UCSD-AML1 (cell line): ENCODE measurements around the gene TNS3.
A peak's percentile ranks its signal among the peaks of the same experiment; 100 is the strongest.

Experiments used
- DNase-seq: peaks from one replicate; lab custom pipeline; 2025; ENCODE audit not compliant: unreplicated experiment; lab: John Stamatoyannopoulos, UW

The TNS3 gene

GRCh38 chr7:47565640-47566250 lies 16.2 kb downstream of the TNS3 start:
- no peak for DNase-seq

GRCh38 chr7:47563521-47563920 lies 18.4 kb downstream of the TNS3 start:
- no peak for DNase-seq

DNA sequence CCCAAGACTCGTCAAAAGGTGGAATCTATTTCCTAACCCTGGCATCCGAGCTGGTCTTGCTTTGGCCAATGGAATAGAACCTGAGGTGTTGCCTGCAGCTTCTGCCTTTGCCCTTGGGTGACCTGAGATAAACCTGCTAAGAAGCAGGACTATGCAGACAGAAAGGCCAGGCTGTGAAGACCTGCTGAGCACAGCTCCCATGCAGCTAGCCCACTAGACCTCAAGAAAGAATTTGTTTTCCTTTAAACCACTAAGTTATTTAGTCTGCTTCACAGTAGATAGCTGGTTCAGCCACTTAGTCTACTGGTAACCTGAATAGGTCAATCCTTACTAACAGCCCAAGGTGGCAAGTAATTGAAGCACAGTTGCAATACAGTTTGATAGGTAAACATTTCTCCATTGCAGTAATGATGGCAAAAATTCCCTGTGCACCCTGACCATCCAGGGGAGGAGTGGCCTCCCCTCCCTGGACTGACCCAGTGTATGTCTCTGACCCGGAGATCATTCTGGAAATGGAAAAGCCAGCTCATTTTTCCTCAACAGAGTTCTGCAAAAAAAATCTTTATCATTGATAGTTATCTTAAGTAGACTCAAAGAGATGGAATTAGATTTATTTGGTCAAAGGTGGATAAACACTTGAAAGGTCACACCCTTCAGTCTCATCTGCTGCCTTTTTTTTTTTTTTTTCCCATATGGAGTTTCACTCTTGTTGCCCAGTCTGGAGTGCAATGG lies 20.0 kb downstream of the TNS3 start:
- DNase-seq, result no peak

- DNase-seq, result no peak
These were observed 22.3 kb downstream of the TNS3 start for GRCh38 chr7:47559306-47560220.

- no peak for DNase-seq
These were observed 23.9 kb downstream of the TNS3 start for GRCh38 chr7:47557694-47558670.

DNA sequence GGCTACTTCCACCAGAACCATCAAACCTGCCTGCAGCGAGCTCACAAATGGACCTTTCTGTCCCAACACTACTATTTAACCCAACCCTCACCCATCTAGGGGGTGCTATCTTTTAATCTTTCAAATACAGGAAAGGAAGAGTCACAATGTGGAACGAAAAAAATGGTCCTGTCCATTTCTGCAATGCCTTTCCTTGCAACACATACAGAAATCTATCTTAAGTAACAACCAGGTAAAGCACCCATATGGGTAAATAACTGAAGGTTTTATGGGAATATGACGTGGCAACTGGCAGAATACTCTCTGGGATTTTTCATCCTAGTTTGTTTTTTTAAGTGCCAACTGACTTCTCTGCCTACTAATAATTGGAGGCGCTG lies 24.6 kb downstream of the TNS3 start:
- no peak for DNase-seq

DNA sequence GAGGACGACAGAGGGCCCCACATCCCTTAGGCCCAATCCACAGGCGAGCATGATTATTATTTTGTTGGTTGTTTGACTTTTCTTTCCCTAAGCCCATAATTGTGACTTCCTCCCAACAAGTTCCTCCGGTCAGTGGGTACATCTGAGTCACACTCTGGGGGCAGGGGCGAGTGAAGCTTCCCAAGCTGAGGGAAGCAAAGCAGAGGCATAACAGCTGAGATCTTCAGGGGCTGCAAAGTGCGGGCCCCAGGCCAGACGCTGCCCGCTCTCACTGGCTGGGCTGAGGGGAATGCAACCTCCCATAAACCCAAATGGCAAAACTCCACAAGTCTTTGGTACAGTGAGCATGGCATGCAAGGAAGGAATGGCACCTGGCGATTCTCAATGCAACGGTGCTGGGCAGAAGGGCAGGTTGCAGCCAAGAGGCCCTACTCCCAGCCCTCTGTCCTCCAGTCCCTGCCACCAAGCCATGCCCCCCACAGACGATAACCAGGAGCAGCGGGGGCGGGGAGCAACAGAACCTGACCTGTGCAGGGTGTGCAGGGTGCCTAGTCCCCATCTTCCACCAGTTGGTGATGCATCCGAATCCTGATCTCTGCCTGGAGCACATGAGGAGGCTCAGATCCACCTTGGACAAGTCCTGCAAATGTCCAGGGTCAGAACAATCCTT lies 25.3 kb downstream of the TNS3 start:
- peak; percentile 10 for DNase-seq

DNA sequence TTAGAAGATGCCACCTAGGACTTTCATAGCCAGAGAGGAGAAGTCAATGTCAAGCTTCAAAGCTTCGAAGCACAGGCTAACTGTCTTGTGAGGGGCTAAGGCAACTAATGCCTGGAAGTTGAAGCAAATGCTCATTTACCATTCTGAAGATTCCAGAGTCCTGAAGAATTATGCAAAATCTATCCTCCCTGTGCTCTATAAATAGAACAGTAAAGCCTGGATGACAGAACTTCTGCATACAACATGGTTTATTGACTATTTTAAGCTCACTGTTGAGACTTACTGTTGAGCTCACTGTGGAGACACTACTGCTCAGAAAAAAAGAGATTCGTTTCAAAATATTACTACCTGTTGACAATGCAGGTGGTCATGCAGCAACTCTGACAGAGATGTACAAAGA lies 28.6 kb downstream of the TNS3 start:
- DNase-seq, result no peak

DNA sequence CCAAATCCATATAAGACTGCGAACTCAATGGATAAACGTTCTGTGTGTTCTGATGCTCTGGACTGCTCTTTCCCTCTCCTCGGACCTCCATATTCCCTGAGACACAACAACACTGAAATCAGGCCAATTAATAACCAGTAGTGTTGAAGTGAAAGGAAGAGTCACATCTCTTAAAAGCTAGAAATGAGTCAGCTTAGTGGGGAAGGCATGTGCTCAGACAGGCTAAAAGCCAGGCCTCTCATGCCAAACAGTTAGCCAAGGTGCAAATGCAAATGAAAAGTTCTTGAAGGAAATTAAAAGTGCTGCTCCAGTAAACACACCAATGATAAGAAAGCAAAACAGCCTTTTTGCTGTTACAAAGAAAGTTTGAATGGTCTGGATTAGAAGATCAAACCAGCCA lies 29.3 kb downstream of the TNS3 start:
- no peak for DNase-seq

GRCh38 chr7:47551668-47552440 lies 30.1 kb downstream of the TNS3 start:
- no peak for DNase-seq

DNA sequence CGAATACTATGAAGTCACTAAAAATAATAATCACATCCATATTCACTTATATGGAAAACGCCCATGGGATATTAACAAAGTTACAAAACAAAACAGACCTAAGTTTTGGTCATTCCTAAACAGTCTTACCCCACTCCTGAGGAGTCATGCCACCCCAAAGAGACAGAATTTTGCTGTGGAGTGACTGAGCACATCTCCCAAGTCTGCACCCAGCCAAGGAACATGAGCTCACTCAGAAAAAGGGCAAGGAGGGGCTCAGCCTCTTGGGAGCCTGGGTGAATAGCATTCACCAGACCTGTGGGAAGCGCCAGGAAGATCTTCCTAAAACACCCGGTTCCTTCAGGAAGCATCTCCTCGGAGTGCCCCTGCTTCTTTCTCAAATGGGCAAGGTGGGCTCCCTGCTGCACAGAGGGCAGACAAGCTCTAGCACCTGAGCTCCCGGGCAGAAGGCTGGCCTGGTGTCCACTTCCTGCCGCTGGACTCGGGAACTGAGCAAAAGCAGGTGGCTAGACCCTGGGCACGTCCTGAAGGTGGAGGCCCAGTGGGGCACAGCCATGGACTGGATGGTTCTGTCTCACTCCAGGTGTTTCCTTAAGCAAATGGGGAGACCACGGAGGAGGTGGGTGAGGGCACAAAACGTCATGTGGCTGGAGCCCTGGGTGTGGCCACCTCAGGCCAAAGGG lies 31.0 kb downstream of the TNS3 start:
- DNase-seq, result no peak

DNA sequence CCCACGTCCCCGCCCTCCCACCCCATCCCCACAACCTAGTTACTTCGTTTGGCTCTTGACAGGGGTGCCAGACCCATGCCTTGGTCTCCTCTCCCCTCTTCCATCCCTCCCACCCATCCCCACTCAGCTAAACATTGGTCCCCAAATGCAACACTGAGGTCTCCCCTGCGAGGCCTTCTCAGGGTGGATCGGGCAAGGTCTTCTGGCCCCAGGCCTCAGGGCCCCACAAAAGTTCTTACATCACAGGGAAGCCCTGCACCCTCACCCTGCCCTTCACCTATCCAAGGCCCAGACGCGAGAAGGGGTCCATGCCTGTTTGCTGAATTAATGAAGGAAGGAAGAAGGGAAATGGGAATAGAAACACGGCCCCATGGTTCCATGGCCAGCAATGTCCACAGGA lies 32.0 kb downstream of the TNS3 start:
- DNase-seq, result no peak

GRCh38 chr7:47549397-47549796 lies 32.5 kb downstream of the TNS3 start:
- no peak for DNase-seq

DNA sequence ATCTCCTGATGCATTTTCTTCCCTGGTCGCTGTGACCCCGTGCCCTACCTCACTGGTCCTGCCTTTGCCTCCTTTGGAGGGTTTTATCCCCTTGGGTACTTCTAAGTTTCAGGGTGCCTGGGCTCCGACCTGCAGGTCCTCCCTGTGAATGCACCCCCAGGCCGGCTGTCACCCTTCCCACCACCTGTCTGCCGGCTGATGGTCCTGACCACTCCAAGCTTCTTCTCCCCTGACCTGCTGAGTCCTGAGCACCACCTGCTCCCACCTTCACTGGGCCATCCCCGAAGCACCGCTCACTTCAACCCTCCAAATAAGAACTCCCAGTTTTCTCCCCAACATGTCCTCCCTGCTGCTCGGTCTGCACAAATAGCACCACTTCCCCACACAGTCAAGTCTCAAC lies 33.4 kb downstream of the TNS3 start:
- no peak for DNase-seq

DNA sequence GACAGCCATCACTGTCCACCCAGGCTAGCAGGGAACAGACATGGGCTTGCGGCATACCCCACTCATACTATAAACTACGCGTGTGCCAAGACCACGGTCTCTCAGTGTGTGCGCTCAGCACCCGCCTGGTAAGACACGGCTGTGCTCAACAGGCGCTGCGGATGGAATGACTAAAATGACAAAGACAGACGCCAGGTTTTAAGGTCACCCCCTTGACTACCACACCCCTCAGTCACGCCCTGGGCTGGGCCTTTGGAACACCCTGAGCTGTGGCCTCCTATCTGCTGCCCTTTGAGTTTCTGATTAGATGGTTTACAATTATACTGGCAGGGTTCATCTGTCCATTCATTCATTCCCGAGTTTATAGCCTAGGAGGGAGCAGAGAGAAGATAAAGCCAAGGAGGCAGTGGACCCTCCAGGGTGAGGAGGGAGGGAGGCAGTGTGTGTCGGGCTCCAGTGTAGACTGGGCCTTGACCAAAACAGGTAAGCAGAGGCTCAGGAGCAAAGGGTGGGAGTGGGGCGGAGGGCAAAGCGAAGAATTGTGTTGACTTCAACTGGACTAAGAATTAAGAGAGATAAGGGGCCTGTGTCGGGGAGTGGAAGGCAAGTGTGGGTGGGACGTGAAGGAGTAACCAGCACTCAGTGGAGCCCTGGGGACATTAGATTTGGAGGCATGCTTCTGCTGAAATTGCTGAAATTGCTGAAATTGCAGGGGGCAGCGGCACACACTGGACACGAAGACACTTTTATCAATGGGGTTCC lies 35.0 kb downstream of the TNS3 start:
- DNase-seq, result no peak

DNA sequence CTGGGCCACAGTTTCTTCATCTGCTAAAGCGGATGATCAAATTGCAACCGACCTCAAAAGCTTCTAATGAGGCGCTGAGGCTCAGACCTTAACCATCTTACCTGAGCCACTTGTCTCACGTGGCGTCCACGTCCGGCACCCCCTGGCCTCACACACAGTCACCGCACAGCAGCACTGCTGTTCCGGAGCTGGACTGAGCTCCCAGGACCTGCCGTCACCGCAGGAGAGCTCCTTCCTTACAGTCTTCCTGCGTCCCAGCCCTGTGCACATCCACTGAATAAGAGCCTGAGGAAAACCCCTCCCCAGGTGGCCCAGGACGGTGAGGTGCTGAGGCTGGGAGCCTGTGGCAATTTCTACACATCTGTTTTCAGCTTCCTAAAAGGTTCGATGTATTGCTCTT lies 35.7 kb downstream of the TNS3 start:
- no peak for DNase-seq

DNA sequence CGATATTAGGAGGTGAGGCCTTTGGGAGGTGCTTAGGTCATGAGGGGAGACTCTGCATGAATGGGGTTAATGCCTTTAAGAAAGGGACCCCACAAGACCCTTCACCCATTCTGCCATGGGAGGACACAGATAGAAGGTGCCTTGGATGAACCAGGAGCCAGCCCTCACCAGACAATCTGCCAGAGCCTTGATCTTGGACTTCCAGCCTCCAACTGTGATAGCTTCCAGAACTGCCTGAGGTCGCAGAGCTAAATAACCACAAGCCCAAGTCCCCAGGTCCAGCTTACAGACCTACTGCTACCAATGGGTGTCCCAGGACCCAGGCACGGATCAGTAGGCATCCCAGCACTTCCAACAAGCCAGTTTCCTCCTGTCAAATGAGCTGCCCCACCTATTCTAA lies 37.5 kb downstream of the TNS3 start:
- no peak for DNase-seq

- DNase-seq, result no peak
These were observed 38.2 kb downstream of the TNS3 start for GRCh38 chr7:47543714-47544113.
